Esophagus muscularis mucosa (tissue), 4 donors: Measurements from ENCODE around the gene ATP7B. TPM values are rescaled to one million over a fixed set of nuclear protein-coding genes. Genes with fewer than 3 reads are reported as not detected.

Experiments
- DNase-seq: peaks from one replicate; pipeline ENCODE4 v3.0.0-alpha.2; 2017; ENCODE audit errors: extremely low spot score
- H3K27ac ChIP-seq, 4 donors: fragments of 200-600 bp; sonication (generic); replicated peaks in 1 of 4; 1 replicate in 3 of 4; 2 replicates in 1 of 4; pipeline ENCODE4 v1.5.1; 2016 to 2019; ENCODE audit warnings: mild to moderate bottlenecking in 1 of 4
- H3K27me3 ChIP-seq, 4 donors: fragments of 200-600 bp; sonication (generic); one replicate each; pipeline versions ENCODE4 v1.5.1 to v1.6.0; 2016 to 2019
- H3K36me3 ChIP-seq, 4 donors: fragments of 200-600 bp; sonication (generic); one replicate each; pipeline ENCODE4 v1.5.1; 2016 to 2019
- H3K4me1 ChIP-seq, 4 donors: fragments of 200-600 bp; sonication (generic); one replicate each; pipeline ENCODE4 v1.5.1; 2016 to 2019
- H3K4me3 ChIP-seq, 4 donors: fragments of 200-600 bp; sonication (generic); 1 replicate in 2 of 4; 2 replicates in 2 of 4; pipeline ENCODE4 v1.5.1; 2016 to 2019; ENCODE audit warnings: mild to moderate bottlenecking in 4 of 4, moderate library complexity in 1 of 4
- H3K9me3 ChIP-seq, 4 donors: fragments of 200-600 bp; sonication (generic); 1 replicate in 3 of 4; 2 replicates in 1 of 4; pipeline ENCODE4 v1.5.1; 2016 to 2019
- CTCF ChIP-seq, 3 experiments: fragments of 200-600 bp in 2 of 3; fragments of 450-650 bp in 1 of 3; sonication (generic) in 2 of 3; IDR thresholded peaks; one replicate each; pipeline ENCODE4 v1.5.1; 2017 to 2019; ENCODE audit warnings: antibody characterized with exemption in 3 of 3, mild to moderate bottlenecking in 2 of 3, moderate library complexity in 1 of 3
- EP300 ChIP-seq: sonication (generic); formaldehyde crosslinking; IDR thresholded peaks from one replicate; pipeline ENCODE4 v1.6.1; 2017; ENCODE audit warnings: antibody characterized with exemption
- POLR2A ChIP-seq: fragments of 450-650 bp; IDR thresholded peaks from one replicate; pipeline ENCODE4 v1.6.1; 2017; ENCODE audit warnings: antibody characterized with exemption, moderate library complexity, mild to moderate bottlenecking, low read depth
- POLR2AphosphoS5 ChIP-seq, 2 donors: sonication (generic); formaldehyde crosslinking; IDR thresholded peaks; one replicate each; pipeline ENCODE4 v1.6.1; 2017; ENCODE audit warnings: antibody characterized with exemption in 2 of 2
- WGBS: methylation state at CpG from one replicate; pipeline ENCODE4 v1.1.5; 2018; 5-methylcytosine and 5-hydroxymethylcytosine counted together
- intact Hi-C: fragments of 100-400 bp; cut with DNase I; formaldehyde crosslinking; loops from one replicate; pipeline ENCODE4 v1.15.1; 2023
- total RNA-seq, 4 donors: library from RNA; depleted of rRNA; stranded (reverse); fragments of >200 nt; gene quantifications; one replicate each; pipeline versions ENCODE4 v1.1.0 to v1.2.1, GENCODE V29; 2016

The ATP7B gene
- total RNA-seq, 4 donors from 2014 or later, result 2.5 to 5.2 (median 4.4) TPM

- WGBS, result 100% methylated on average over 8 of the region's 8 CpGs
- Histone ChIP-seq H3K4me3 (no peak overlapping the region), H3K36me3 (no peaks in the 10 kb centered on the region), H3K4me1 (no peaks in the 10 kb centered on the region), H3K9me3 (no peaks in the 10 kb centered on the region), H3K27me3 (no peaks in the 10 kb centered on the region), H3K27ac (no peak overlapping the region)
- no peak for DNase-seq
- intact Hi-C loops, result no loop called here
- TF ChIP-seq CTCF (IDR thresholded peaks at IDR 0.05) (no peak), EP300 (no peak), POLR2AphosphoS5 (IDR thresholded peaks at IDR 0.05) (no peak)
These were observed 94.3 kb downstream of the ATP7B start for GRCh38 chr13:51916962-51917361.

- WGBS, result 80% methylated on average over 7 of the region's 7 CpGs
- intact Hi-C loops, result no loop called here
- Histone ChIP-seq H3K36me3 (no peaks in the 10 kb centered on the region), H3K9me3 (no peaks in the 10 kb centered on the region), H3K27ac (no peak overlapping the region), H3K4me3 (no peak overlapping the region), H3K4me1 (no peaks in the 10 kb centered on the region), H3K27me3 (no peaks in the 10 kb centered on the region)
- DNase-seq, result no peak
- TF ChIP-seq EP300 (no peak), CTCF (IDR thresholded peaks at IDR 0.05) (no peak), POLR2A (no peak), POLR2AphosphoS5 (IDR thresholded peaks at IDR 0.05) (no peak)
These were observed 95.0 kb downstream of the ATP7B start for GRCh38 chr13:51916051-51916818.

- no peak for DNase-seq
- no peaks in the 10 kb centered on the region for H3K4me1 ChIP-seq
- H3K27ac ChIP-seq, result no peak overlapping the region
- no peaks in the 10 kb centered on the region for H3K36me3 ChIP-seq
- H3K27me3 ChIP-seq, result no peaks in the 10 kb centered on the region
- intact Hi-C loops, result no loop called here
- no peaks in the 10 kb centered on the region for H3K9me3 ChIP-seq
- no peak for TF ChIP-seq POLR2AphosphoS5 (IDR thresholded peaks at IDR 0.05)
- TF ChIP-seq POLR2A, result no peak
- WGBS, result 78% methylated on average over 7 of the region's 7 CpGs
- no peak overlapping the region for H3K4me3 ChIP-seq
These were observed 97.1 kb downstream of the ATP7B start for GRCh38 chr13:51914137-51914493.

GRCh38 chr13:51913421-51914136, 97.7 kb downstream of the ATP7B start:
- no peaks in the 10 kb centered on the region for H3K4me1 ChIP-seq
- no peak for DNase-seq
- no peaks in the 10 kb centered on the region for H3K36me3 ChIP-seq
- no peaks in the 10 kb centered on the region for H3K9me3 ChIP-seq
- 64% methylated on average over 4 of the region's 4 CpGs for WGBS
- no peaks in the 10 kb centered on the region for H3K27me3 ChIP-seq
- H3K27ac ChIP-seq, result no peak overlapping the region
- no peak overlapping the region for H3K4me3 ChIP-seq
- TF ChIP-seq EP300, result no peak
- no peak for TF ChIP-seq POLR2A
- intact Hi-C loops, result no loop called here

GRCh38 chr13:51912511-51913225, 98.6 kb downstream of the ATP7B start:
- no peak overlapping the region for H3K27ac ChIP-seq
- no peak overlapping the region for H3K4me3 ChIP-seq
- no peaks in the 10 kb centered on the region for H3K27me3 ChIP-seq
- no peaks in the 10 kb centered on the region for H3K9me3 ChIP-seq
- no peak for DNase-seq
- H3K36me3 ChIP-seq, result no peaks in the 10 kb centered on the region
- TF ChIP-seq POLR2A, result no peak
- TF ChIP-seq CTCF (IDR thresholded peaks at IDR 0.05), result no peak
- no peak for TF ChIP-seq POLR2AphosphoS5 (IDR thresholded peaks at IDR 0.05)
- TF ChIP-seq EP300, result no peak
- intact Hi-C loops, result no loop called here
- WGBS, result 82% methylated on average over 11 of the region's 11 CpGs
- no peaks in the 10 kb centered on the region for H3K4me1 ChIP-seq
